GM18951 (cell line): Measurements from ENCODE around the gene RSPH1.

Experiments
- POLR2A ChIP-seq: IDR thresholded peaks from 4 replicates; pipeline ENCODE4 v1.6.1; 2011; ENCODE audit warnings: mild to moderate bottlenecking; ENCODE audit not compliant: insufficient read length, insufficient read depth; ENCODE audit errors: extremely low read depth
- in situ Hi-C: fragments of 300-500 bp; cut with MboI; formaldehyde crosslinking; loops from one replicate; pipeline ENCODE4 v1.12.0; 2022; ENCODE audit warnings: low sequenced_read_pairs, mixed read lengths, inconsistent platforms; ENCODE audit not compliant: unreplicated experiment

The RSPH1 gene

DNA sequence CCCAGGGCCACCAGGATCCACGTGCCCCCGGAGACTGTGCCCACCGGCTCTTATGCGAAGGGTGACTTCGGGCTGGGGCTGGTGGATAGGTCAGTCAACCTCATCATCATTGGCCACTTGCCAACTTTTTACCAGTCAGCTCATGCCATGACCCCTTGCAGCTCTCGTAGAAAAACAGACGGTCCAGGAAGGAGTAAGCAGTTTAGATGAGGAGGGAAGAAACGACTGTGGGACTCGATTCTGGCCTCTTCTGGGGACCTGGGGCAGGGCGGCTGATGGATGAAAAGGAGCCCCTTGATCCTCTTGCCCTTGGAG, 51.3 kb downstream of the RSPH1 start:
- in situ Hi-C loops = loop anchor here (10.0 kb wide), 1 partner anchor 280 kb away; no protein-coding TSS in a partner anchor
- TF ChIP-seq POLR2A = no peak

DNA sequence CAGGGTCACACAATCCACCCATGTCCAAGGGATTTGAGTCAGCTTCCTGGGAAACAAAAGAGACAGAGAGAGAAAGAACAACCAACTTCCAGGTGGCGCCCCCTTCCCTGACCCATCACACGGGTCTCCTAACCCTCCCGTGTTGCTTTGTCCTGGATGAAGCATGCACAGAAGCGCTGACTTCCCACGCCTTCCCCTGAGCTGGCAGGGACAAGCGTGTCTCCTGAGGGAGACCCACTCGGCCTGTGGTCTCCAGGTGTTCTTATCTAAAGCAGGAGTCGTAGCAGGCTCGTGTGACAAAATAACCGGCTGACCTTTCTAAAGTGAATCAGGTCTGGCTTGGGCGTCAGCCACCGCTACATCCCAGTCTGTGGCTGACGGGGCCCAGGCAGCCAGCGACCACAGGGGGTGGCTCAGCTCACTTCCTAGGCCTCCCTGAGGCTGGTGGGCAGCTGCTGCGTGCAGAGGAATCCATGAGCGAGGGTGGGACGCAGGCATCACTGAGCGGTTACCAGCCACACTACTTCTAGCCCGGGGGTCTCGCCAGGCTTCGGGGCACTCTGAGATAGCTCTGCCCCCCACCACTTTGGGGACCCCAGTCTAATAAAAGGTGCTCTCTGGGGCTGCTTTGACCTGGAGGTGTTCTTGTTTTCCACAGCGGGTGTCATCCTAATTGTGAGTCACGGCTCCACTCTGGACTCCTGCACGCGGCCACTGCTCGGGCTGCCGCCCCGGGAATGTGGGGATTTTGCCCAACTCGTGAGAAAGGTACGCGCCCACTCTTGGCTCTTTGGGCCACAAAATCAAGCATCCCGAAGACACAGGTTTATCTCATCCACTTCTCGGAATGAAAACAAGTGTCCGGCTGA, 51.9 kb downstream of the RSPH1 start:
- no peak for TF ChIP-seq POLR2A
- in situ Hi-C loops = loop anchor here (10.0 kb wide), 1 partner anchor 279 kb away; no protein-coding TSS in a partner anchor

DNA sequence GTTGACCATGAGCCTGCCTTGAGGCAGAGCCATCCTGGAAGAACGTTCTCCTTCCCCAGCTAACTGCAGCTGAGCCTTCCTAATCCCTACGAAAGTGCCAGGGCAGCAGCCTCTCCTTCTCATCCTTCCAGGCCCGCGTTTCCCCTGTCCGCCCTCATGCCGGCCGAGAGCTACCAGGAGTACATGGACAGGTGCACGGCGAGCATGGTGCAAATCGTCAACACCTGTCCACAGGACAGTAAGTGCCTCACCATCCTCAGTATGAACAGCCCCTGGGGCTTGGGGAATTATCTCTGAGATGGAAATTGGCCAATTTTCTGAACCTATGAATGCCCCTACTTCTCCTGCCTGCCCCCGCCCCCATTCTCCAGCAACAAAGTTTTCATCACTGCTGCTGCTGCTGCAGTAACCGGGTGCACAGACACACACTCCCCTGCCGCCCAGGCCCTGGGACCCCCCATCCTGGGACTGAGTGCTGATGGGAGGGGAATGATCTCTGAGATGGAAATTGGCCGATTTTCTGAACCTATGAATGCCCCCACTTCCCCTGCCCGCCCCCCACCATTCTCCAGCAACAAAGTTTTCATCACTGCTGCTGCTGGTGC, 52.7 kb downstream of the RSPH1 start:
- no peak for TF ChIP-seq POLR2A
- in situ Hi-C loops = loop anchor here (10.0 kb wide), 1 partner anchor 278 kb away; no protein-coding TSS in a partner anchor

DNA sequence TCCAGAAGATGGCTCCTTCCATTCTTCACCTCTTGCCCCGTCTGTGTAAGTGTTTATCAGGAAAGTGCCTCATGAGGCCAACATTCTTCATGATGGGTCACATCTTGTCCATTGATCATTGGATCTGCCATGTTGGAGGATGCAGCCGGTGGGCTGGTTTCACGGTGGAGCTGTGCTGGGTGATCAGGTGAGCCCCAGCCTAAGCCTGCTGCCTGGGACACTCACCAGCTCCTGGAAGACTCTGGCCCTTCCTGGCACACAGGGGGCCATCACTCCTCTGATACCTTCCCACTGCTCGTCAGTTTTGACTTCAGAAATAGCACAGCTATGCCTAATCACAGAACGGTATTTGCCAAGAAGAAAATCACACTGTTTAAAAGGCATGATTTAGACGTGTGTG, 54.1 kb downstream of the RSPH1 start:
- TF ChIP-seq POLR2A = no peak
- in situ Hi-C loops = loop anchor here (10.0 kb wide), 1 partner anchor 277 kb away; no protein-coding TSS in a partner anchor

DNA sequence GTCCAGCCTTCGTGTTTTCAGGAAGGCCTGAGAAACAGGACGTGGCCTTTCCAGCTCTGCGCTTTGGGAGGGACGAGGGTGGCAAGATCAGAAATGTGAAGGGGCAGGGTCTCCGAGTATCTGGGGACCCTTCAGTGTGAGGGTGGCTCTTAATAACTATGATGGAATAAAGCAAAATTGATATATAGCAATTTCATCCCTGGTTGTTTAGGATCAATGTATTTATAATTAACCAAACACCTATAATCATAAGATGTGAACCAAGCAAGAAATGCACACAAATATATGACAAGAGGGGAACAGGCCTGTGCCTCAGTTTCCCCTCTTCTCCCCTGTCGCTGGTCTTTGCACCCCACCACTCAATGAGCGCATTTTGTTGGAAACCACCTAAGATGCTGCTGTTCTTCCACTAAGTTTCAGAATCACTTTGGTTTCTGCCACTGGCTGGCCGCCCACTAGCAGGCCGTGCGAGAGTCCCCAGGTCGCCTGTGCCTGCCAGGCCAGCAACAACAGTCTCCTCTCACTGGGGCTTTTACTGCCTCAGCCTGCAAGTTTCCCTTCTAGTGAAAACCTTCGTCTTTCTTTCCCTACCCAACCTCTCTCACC, 55.7 kb downstream of the RSPH1 start:
- TF ChIP-seq POLR2A = no peak
- in situ Hi-C loops = loop anchor here (10.0 kb wide), 1 partner anchor 275 kb away; no protein-coding TSS in a partner anchor

DNA sequence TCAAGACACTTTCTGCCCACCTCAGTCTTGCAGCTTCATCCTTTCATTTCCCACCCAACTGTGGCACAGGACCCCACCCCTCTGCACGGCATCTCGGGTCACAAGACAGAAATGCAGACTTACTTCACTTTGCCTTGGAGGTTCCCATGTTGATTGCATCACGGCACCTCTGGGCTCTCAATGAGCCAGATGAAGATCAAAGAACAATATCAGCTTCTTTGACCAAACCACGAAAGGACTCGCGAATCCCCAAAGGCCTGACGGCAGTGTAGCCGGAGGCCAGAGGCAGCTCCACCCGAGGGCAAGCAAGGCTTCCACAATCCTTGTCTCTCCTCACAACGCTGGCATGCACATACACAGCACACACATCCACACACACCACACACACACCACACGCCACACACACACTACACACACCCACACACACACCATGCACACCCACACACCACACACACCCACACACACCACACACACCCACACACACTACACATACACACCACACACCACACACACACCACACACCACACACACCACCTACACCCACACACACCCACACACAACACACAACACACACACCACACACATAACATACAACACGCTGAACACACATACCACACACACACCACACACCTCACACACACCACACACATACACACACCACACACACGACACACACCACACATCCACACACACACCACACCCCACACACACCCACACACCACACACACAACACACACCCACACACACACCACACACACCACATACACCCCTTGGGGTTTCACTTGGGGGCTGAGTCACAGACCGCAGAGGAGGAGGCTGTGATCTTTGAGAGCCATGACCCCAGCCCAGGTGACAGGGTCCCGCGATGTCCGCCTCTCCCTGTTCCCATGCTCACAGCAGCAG, 56.5 kb downstream of the RSPH1 start:
- in situ Hi-C loops = loop anchor here (10.0 kb wide), 1 partner anchor 275 kb away; no protein-coding TSS in a partner anchor
- no peak for TF ChIP-seq POLR2A

DNA sequence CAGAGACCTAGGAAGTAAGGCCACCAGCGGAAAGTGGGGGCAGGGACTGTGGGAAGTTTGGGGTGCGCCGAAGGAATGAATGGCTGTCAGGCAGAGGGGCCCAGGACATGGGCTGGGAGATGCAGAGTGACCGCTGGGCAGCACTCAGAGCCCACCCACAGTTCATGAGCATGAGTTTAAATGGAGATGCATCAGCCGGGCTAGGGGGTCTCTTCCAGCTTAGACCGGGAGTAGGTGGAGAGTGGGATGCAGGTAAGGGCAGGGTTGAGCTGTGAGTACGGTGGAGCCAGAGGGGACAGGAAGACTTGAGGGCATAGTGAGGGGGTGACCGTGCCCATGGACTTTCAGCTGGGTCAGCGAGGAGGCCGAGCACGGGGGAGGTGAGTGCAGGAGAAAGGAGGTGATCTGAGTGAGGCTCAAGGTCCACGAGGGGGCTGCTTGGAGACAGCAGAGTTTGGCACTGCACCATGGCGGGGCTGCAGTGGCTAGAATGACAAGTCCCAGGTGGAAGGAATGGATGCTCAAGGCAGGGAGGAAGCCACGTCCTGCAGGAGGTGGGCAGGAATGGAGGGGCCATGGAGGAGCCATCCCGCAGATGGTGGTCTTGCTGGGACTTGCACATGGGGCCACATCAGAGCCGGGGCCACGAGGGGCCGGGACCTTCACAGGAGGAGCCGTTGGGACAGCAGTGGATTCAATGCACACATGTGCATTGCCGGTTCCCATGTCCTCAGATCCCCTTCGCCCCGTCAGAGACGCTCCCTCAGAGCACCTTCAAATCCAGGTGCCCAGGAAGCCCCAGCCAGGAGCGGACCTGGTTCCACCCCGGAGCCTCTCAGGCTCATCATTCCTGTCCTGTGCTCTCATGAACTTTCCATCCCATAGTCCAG, 57.5 kb downstream of the RSPH1 start:
- in situ Hi-C loops = no loop called here
- no peak for TF ChIP-seq POLR2A

DNA sequence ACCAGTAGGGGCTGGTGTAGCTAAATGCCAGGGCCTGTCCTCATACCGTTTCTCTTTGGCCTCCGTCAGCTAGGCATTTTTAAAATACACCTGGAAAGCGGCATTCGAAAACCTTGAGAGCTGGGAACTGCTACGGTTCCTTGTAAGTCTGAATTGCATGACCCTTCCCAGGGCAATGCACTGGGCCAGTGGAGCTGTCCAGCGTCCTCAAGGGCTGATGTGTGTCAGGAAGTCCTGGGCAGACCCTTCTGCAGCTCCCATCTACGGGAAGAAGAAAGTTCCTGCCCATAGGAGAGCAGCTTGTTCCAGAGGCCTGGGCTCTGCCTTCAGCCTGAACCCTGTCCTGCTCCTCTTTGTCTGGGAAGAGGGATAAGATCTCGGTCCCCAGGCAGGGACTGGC, 58.2 kb downstream of the RSPH1 start:
- in situ Hi-C loops = no loop called here
- no peak for TF ChIP-seq POLR2A

DNA sequence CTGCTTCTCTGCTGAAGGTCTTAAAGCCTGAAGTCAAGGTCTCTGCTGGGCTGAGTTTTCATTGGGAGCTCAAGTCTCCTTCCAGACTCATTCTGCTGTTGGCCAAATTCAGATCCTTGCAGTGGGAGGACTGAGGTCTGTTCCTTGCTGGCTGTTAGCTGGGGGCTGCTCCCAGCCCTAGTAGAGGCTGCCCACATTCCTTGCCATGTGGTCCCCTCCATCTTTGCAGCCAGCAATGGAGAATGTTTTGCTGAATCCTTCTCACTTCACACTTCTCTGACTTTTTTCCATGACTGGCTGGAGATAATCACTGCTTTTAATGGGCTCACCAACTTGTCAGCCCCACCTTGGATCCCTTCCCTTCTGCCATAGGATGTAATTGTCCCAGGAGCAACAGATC, 59.1 kb downstream of the RSPH1 start:
- in situ Hi-C loops = no loop called here
- no peak for TF ChIP-seq POLR2A

DNA sequence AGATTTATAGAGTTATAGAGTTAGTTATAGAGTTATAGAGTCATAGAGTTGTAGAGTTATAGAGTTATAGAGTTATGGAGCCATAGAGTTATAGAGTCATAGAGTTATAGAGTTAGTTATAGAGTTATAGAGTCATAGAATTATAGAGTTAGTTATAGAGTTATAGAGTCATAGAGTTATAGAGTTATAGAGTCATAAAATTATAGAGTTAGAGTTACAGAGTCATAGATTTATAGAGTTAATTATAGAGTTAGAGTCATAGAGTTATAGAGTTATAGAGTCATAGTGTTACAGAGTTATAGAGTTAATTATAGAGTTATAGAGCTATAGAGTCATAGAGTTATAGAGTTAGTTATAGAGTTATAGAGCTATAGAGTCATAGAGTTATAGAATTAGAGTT, 60.2 kb downstream of the RSPH1 start:
- in situ Hi-C loops = no loop called here
- TF ChIP-seq POLR2A = no peak

DNA sequence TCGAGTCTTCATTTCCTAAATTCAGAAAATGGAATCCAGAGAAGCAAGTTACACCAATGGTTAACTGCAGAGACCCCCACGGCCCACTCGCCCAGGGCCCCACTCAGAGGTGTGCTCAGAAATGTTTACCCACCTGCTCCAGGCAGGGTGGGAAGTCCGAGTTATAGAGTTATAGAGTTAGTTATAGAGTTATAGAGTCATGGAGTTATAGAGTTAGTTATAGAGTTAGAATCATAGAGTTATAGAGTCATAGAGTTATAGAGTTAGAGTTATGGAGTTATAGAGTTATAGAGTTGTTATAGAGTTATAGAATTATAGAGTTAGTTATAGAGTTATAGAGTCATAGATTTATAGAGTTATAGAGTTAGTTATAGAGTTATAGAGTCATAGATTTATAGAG, 60.6 kb downstream of the RSPH1 start:
- TF ChIP-seq POLR2A = no peak
- in situ Hi-C loops = no loop called here

DNA sequence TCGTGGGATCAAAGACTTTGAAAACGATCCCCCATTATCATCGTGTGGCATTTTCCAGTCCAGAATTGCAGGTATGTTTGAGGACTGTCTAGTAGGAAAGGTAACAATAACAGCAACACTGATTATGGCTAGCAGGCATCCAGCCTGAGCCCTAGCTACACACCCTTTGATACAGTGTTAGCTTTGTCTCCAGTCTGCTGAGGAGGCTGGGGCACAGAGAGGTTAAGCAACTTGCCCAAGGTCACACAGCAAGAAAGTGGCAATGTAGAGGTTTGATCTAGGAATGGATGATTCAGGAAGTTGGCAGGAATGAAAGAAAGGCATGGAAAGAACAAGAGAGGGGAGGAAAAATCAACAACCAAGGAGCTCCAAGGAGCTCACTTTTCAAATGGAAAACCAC, 61.1 kb downstream of the RSPH1 start:
- no peak for TF ChIP-seq POLR2A
- in situ Hi-C loops = no loop called here
